ENCODE measurements around the gene MSRB3. TPM values are rescaled to one million over a fixed set of nuclear protein-coding genes. Genes with fewer than 3 reads are reported as not detected.
A peak's percentile ranks its signal among the peaks of the same experiment; 100 is the strongest.

The MSRB3 gene
- total RNA-seq, 6 experiments from 2014 or later, result 1.4 to 5.6 (median 2.6) TPM

DNA sequence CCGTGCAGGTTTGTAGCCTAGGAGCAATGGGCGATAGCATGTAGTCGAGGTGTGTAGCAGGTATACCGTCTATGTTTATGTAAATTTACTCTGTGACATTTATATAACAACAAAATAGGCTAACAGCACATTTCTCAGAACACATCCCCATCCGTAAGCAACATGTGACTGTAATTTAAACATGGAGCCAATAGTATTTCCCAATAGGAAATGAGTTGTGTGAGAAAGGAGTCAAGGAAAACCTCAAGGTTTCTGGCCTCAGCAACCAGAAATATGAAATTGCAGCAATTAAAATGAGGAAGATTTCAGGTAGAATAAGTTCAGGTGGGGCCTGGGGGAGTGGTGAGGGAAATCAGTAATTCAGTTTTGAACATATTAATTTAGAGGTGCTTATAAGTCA is 136.0 kb downstream of the MSRB3 start:
- intact Hi-C loops (cut with DNase I), result no loop called here
- H3K27ac ChIP-seq, result no peak overlapping the region
- DNase-seq, result no peak
- no peak for ATAC-seq
- no peaks in the 10 kb centered on the region for H3K27me3 ChIP-seq
- no peak overlapping the region for H3K4me3 ChIP-seq
- WGBS (ENCODE audit: insufficient coverage, low coverage, low lambda C conversion rate, missing lambda C conversion rate), result 87% methylated on average over 5 of the region's 5 CpGs
- H3K36me3 ChIP-seq, result no peaks in the 10 kb centered on the region
- peaks cover 0 to 26% (median 3%) of the 10 kb centered on the region in 4 donors for H3K4me1 ChIP-seq
- no peaks in the 10 kb centered on the region for H3K9me3 ChIP-seq
- no peak for TF ChIP-seq POLR2A (IDR thresholded peaks at IDR 0.05)
- TF ChIP-seq, protein P1, sequence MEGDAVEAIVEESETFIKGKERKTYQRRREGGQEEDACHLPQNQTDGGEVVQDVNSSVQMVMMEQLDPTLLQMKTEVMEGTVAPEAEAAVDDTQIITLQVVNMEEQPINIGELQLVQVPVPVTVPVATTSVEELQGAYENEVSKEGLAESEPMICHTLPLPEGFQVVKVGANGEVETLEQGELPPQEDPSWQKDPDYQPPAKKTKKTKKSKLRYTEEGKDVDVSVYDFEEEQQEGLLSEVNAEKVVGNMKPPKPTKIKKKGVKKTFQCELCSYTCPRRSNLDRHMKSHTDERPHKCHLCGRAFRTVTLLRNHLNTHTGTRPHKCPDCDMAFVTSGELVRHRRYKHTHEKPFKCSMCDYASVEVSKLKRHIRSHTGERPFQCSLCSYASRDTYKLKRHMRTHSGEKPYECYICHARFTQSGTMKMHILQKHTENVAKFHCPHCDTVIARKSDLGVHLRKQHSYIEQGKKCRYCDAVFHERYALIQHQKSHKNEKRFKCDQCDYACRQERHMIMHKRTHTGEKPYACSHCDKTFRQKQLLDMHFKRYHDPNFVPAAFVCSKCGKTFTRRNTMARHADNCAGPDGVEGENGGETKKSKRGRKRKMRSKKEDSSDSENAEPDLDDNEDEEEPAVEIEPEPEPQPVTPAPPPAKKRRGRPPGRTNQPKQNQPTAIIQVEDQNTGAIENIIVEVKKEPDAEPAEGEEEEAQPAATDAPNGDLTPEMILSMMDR (IDR thresholded peaks at IDR 0.05), result no peak

DNA sequence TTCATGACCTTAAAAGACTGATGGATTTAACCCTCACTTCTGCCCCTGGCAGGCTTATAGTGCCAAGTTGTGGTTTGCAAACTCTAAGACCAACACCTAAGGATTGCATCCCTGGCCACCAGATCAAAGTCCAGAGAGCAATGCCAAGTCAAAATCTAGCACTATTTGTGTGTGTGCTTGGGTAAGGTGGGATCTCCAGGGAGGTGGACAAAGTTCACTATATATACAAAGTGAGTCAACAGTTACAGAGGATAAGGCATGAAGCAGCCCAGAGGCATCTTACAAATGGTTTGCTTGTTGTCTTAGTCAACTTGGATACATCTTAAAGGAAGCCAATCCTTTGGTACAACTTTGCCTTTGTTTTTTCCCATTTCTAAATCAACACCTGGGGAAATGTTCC is 137.3 kb downstream of the MSRB3 start:
- H3K36me3 ChIP-seq, result no peaks in the 10 kb centered on the region
- peak; percentile 34 to 91 (median 73) for ATAC-seq
- intact Hi-C loops (cut with DNase I), result no loop called here
- TF ChIP-seq, protein P1 (IDR thresholded peaks at IDR 0.05), result no peak
- no peak for TF ChIP-seq POLR2A (IDR thresholded peaks at IDR 0.05)
- H3K4me1 ChIP-seq, result peaks cover 0 to 17% (median 0%) of the 10 kb centered on the region in 4 donors
- H3K4me3 ChIP-seq, result no peak overlapping the region
- DNase-seq, result no peak
- no peaks in the 10 kb centered on the region for H3K9me3 ChIP-seq
- no peak overlapping the region for H3K27ac ChIP-seq
- H3K27me3 ChIP-seq, result no peaks in the 10 kb centered on the region

DNA sequence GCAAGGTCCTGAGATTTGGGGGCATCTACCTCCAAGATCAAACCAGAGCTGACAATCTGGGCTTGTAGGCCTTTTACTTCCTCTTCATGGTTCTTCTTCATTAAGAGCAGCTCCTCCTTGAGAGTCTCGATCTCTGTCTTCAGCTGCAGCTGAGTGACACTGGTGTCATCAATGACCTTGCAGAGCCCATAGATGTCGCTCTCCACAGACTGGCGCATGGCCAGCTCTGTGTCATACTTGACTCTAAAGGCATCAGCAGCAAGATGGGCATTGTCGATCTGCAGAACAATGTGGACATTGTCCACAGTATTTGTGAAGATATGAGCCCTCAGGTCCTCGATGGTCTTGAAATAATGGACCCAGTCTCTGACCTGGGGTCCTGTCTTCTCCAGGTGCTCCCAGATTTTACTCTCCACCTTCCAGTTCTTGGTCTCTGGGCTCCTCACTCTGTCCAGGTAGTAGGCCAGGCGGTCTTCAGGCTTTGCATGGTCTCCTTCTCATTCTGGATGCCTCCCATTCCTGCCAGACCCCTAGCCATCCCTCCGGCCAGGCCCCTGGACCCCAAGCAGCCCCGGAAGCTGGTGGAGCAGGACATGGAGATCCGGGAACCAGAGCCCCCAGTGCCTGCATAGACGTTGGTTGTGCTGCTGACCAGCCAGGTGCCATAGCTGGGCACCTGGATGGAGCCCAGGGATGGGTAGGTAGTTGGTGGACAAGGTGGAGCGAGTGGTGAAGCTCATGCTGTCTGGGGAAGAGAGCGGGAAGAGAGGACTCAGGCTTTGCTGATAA is 141.0 kb downstream of the MSRB3 start:
- peaks cover 0 to 7% (median 0%) of the 10 kb centered on the region in 4 donors for H3K9me3 ChIP-seq
- WGBS (ENCODE audit: insufficient coverage, low coverage, low lambda C conversion rate, missing lambda C conversion rate), result 80% methylated on average over 3 of the region's 12 CpGs
- H3K27me3 ChIP-seq, result no peaks in the 10 kb centered on the region
- DNase-seq (no peak), ATAC-seq (no peak)
- no peaks in the 10 kb centered on the region for H3K36me3 ChIP-seq
- no peak overlapping the region for H3K4me3 ChIP-seq
- peaks cover 0 to 10% (median 0%) of the 10 kb centered on the region in 4 donors for H3K4me1 ChIP-seq
- no peak overlapping the region for H3K27ac ChIP-seq
- TF ChIP-seq, protein P1 (IDR thresholded peaks at IDR 0.05), result no peak
- TF ChIP-seq POLR2A (IDR thresholded peaks at IDR 0.05), result no peak
- intact Hi-C loops (cut with DNase I), result no loop called here

DNA sequence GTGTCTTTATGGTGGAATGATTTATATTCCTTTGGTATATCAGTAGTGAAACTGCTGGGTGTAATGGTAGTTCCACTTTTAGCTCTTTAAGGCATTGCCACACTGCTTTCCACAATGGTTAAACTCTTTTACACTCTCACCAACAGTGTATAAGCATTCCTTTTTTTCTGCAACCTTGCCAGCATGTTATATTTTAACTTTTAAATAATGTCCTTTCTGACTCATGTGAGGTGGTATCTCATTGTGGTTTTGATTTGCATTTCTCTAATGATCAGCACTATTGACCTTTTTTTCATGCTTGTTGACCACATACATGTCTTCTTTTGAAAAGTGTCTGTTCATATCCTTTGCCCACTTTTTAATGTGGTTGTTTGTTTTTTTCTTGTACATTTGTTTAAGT is 142.5 kb downstream of the MSRB3 start:
- DNase-seq (no peak), ATAC-seq (no peak)
- H3K27ac ChIP-seq, result no peak overlapping the region
- intact Hi-C loops (cut with DNase I), result no loop called here
- peaks cover 0 to 4% (median 1%) of the 10 kb centered on the region in 4 donors for H3K4me1 ChIP-seq
- TF ChIP-seq, protein P1 (IDR thresholded peaks at IDR 0.05), result no peak
- no peak for TF ChIP-seq POLR2A (IDR thresholded peaks at IDR 0.05)
- H3K36me3 ChIP-seq, result no peaks in the 10 kb centered on the region
- no peaks in the 10 kb centered on the region for H3K27me3 ChIP-seq
- H3K9me3 ChIP-seq, result peaks cover 0 to 7% (median 0%) of the 10 kb centered on the region in 4 donors
- no peak overlapping the region for H3K4me3 ChIP-seq
